ENCODE data around the gene EDN2. TPM values are rescaled to one million over a fixed set of nuclear protein-coding genes. Genes with fewer than 3 reads are reported as not detected.

EDN2 gene
- total and polyA plus RNA-seq, 7 donors = 0.57 to 4.8 (median 1.5) TPM; not detected in 3

DNA sequence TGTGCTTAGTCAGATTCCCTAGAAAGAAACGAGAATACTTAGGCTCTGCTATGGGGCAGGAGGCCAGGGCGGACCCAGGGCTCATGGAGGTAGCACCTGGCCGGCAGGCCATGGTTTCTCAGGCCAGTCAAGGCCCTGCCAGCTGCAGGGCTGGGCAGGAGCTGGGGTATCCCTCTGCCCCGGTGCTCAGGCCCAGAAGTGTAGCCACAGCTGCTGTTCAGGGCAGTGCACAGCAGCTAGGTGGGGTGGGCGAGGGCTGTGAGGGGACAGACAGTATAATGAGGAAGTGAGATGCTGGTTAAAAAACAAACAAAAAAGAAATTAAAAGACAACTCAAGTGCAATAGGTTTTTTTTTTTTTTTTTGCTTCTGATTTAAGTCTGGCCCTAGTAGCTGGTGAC is 34.0 kb upstream of the EDN2 start:
- TF ChIP-seq POLR2AphosphoS5 (IDR thresholded peaks at IDR 0.05) = no peak
- no peak for TF ChIP-seq POLR2A (IDR thresholded peaks at IDR 0.05)
- no peak for TF ChIP-seq CTCF (IDR thresholded peaks at IDR 0.05)
- no peak for TF ChIP-seq EP300 (IDR thresholded peaks at IDR 0.05)
- intact Hi-C loops (cut with DNase I) = loop anchor here (5.0 kb wide), 1 partner anchor 86 kb away; no protein-coding TSS in a partner anchor
- no peaks in the 10 kb centered on the region for H3K36me3 ChIP-seq
- H3K4me1 ChIP-seq = peaks cover 0 to 20% (median 17%) of the 10 kb centered on the region in 4 donors
- no peak for DNase-seq
- no peaks in the 10 kb centered on the region for H3K27me3 ChIP-seq
- H3K27ac ChIP-seq = no peak overlapping the region
- 60 to 73% methylated on average over 5 of the region's 5 CpGs for WGBS, 2 donors
- H3K4me3 ChIP-seq = no peak overlapping the region
- H3K9me3 ChIP-seq = no peaks in the 10 kb centered on the region

DNA sequence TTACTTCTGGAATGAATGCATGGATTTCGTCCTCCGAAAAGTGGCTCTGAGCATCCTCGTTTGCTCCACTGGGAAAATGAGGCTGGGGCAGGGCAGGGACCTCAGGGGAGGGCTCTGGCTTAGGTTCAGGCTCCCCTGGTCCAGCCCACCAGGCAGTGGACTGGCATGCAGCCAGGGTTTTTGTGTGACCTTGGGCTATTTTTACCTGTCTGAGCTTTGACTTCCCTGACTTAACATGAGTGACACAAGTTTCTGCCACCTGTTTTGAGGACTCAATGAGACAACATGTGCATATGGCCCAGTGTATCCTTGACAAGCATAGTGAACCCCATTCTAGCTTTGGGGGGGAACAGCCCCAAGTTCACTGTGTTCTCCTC is 32.6 kb upstream of the EDN2 start:
- peaks cover 0 to 20% (median 17%) of the 10 kb centered on the region in 4 donors for H3K4me1 ChIP-seq
- intact Hi-C loops (cut with DNase I) = loop anchor here (5.0 kb wide), 1 partner anchor 85 kb away; no protein-coding TSS in a partner anchor
- no peaks in the 10 kb centered on the region for H3K36me3 ChIP-seq
- TF ChIP-seq CTCF (IDR thresholded peaks at IDR 0.05) (no peak), POLR2A (IDR thresholded peaks at IDR 0.05) (no peak), POLR2AphosphoS5 (IDR thresholded peaks at IDR 0.05) (no peak), EP300 (IDR thresholded peaks at IDR 0.05) (no peak)
- 74 to 81% methylated on average over 3 of the region's 3 CpGs for WGBS, 2 donors
- no peaks in the 10 kb centered on the region for H3K27me3 ChIP-seq
- H3K4me3 ChIP-seq = peak overlapping the region in 2 of 4 donors; percentile 47 to 54
- peak overlapping the region in 1 of 4 donors; percentile 61 for H3K27ac ChIP-seq
- no peak for DNase-seq
- H3K9me3 ChIP-seq = no peaks in the 10 kb centered on the region

GRCh38 chr1:41516168-41517061 is 31.9 kb upstream of the EDN2 start:
- Histone ChIP-seq H3K4me1 (peaks cover 0 to 20% (median 17%) of the 10 kb centered on the region in 4 donors), H3K9me3 (no peaks in the 10 kb centered on the region), H3K4me3 (peak overlapping the region; percentile 31 to 54 (median 48)), H3K36me3 (no peaks in the 10 kb centered on the region), H3K27ac (peak overlapping the region in 2 of 4 donors; percentile 51 to 61), H3K27me3 (no peaks in the 10 kb centered on the region)
- intact Hi-C loops (cut with DNase I) = loop anchor here (1.0 to 5.0 kb wide), 2 partner anchors 84 to 248 kb away; no protein-coding TSS in a partner anchor
- TF ChIP-seq POLR2A (IDR thresholded peaks at IDR 0.05) (no peak), POLR2AphosphoS5 (IDR thresholded peaks at IDR 0.05) (peak in 3 of 4 donors; percentile 46 to 61 (median 58)), CTCF (IDR thresholded peaks at IDR 0.05) (peak; percentile 63 to 94 (median 80))
- DNase-seq = peak; percentile 94
- 16 to 22% methylated on average over 53 of the region's 53 CpGs for WGBS, 2 donors

DNA sequence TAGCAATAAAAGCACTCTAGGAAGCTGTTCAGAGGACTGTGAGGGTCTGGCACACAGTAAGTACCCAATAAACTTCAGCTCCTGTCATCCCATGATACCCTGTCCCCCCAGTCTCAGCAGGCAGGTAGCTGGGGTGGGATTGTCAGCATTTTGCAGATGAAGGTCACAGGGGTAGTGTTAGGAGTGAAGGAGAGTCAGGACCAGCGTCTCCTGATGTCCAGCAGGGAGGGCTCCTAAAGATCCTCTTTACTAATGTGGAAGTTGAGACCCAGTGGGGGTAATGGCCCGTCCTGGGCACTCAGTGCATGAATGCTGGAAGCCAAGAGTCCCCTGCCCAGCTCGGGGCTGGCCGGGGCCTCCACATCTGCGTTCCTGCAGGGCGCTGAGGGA is 31.3 kb upstream of the EDN2 start:
- Histone ChIP-seq H3K36me3 (no peaks in the 10 kb centered on the region), H3K9me3 (no peaks in the 10 kb centered on the region), H3K27ac (peak overlapping the region in 2 of 4 donors; percentile 51 to 61), H3K4me1 (peaks cover 0 to 20% (median 17%) of the 10 kb centered on the region in 4 donors), H3K27me3 (no peaks in the 10 kb centered on the region), H3K4me3 (peak overlapping the region in 1 of 4 donors; percentile 50)
- WGBS, 2 donors = 9 to 23% methylated on average over 6 of the region's 6 CpGs
- intact Hi-C loops (cut with DNase I) = loop anchor here (1.0 to 5.0 kb wide), 2 partner anchors 83 to 247 kb away; no protein-coding TSS in a partner anchor
- DNase-seq = no peak
- TF ChIP-seq POLR2AphosphoS5 (IDR thresholded peaks at IDR 0.05) (no peak), CTCF (IDR thresholded peaks at IDR 0.05) (no peak), EP300 (IDR thresholded peaks at IDR 0.05) (no peak), POLR2A (IDR thresholded peaks at IDR 0.05) (no peak)
